H1 (cell line): ENCODE data around the gene KRTAP24-1. TPM values are rescaled to one million over a fixed set of nuclear protein-coding genes. Genes with fewer than 3 reads are reported as not detected.

Experiments
- polyA plus RNA-seq, 7 experiments: library from polyadenylated mRNA; depleted of rRNA in 3 of 7; stranded (reverse) in 5 of 7; unstranded in 2 of 7; fragments of >200 nt in 5 of 7; fragments of 200-250 nt in 2 of 7; gene quantifications; 1 replicate in 5 of 7; 2 replicates in 1 of 7; 4 replicates in 1 of 7; pipeline versions ENCODE4 v1.2.1 to v1.2.3, GENCODE V29; 2011 to 2013; ENCODE audit warnings: missing spikeins in 2 of 7, mixed read lengths in 2 of 7
- total RNA-seq: library from RNA; stranded (reverse); fragmentation: NEBNext Ultra II Directional; extraction: Animal tissue kit (Norgen Biotek cat#: 25700); gene quantifications from 2 replicates; pipeline ENCODE4 v1.2.1, GENCODE V29; 2021

The KRTAP24-1 gene
- total and polyA plus RNA-seq, 2 of the 8 experiments (the other 6 are each of a cell fraction or from before 2014, with no cell fraction given), result not detected

Other genes starting within 250 kb of the KRTAP24-1 start
- not detected in 2 replicates for gene CLDN17, start 116.1 kb downstream of the KRTAP24-1 start, total RNA-seq
- gene CLDN17, start 116.1 kb downstream of the KRTAP24-1 start, polyA plus RNA-seq (2011; rRNA removed), result not detected in 2 replicates
- gene CLDN8, start 66.9 kb downstream of the KRTAP24-1 start, total RNA-seq, result not detected in 2 replicates
- not detected in 2 replicates for gene CLDN8, start 66.9 kb downstream of the KRTAP24-1 start, polyA plus RNA-seq (2011; rRNA removed)
- gene KRTAP25-1, start 6.6 kb upstream of the KRTAP24-1 start, total RNA-seq, result not detected in 2 replicates
- not detected in 2 replicates for gene KRTAP25-1, start 6.6 kb upstream of the KRTAP24-1 start, polyA plus RNA-seq (2011; rRNA removed)
- not detected in 2 replicates for gene KRTAP26-1, start 37.4 kb upstream of the KRTAP24-1 start, total RNA-seq
- gene KRTAP26-1, start 37.4 kb upstream of the KRTAP24-1 start, polyA plus RNA-seq (2011; rRNA removed), result not detected in 2 replicates
- gene KRTAP27-1, start 54.7 kb upstream of the KRTAP24-1 start, total RNA-seq, result not detected in 2 replicates
- not detected in 2 replicates for gene KRTAP27-1, start 54.7 kb upstream of the KRTAP24-1 start, polyA plus RNA-seq (2011; rRNA removed)
- gene KRTAP23-1, start 65.7 kb upstream of the KRTAP24-1 start, total RNA-seq, result not detected in 2 replicates
- gene KRTAP23-1, start 65.7 kb upstream of the KRTAP24-1 start, polyA plus RNA-seq (2011; rRNA removed), result not detected in 2 replicates
- not detected in 2 replicates for gene KRTAP13-2, start 89.3 kb upstream of the KRTAP24-1 start, total RNA-seq
- gene KRTAP13-2, start 89.3 kb upstream of the KRTAP24-1 start, polyA plus RNA-seq (2011; rRNA removed), result not detected in 2 replicates
- gene KRTAP13-1, start 113.1 kb upstream of the KRTAP24-1 start, total RNA-seq, result not detected in 2 replicates
- gene KRTAP13-1, start 113.1 kb upstream of the KRTAP24-1 start, polyA plus RNA-seq (2011; rRNA removed), result not detected in 2 replicates
- not detected in 2 replicates for gene KRTAP13-3, start 143.0 kb upstream of the KRTAP24-1 start, total RNA-seq
- not detected in 2 replicates for gene KRTAP13-3, start 143.0 kb upstream of the KRTAP24-1 start, polyA plus RNA-seq (2011; rRNA removed)
- gene KRTAP13-4, start 147.3 kb upstream of the KRTAP24-1 start, total RNA-seq, result 0.42 TPM in 1 of 2 replicates, not detected in the other
- 0.64 and 1.2 TPM in 2 replicates for gene KRTAP13-4, start 147.3 kb upstream of the KRTAP24-1 start, polyA plus RNA-seq (2011; rRNA removed)
- not detected in 2 replicates for gene KRTAP15-1, start 157.3 kb upstream of the KRTAP24-1 start, total RNA-seq
- not detected in 2 replicates for gene KRTAP15-1, start 157.3 kb upstream of the KRTAP24-1 start, polyA plus RNA-seq (2011; rRNA removed)
- gene KRTAP19-1, start 197.4 kb upstream of the KRTAP24-1 start, total RNA-seq, result not detected in 2 replicates
- gene KRTAP19-1, start 197.4 kb upstream of the KRTAP24-1 start, polyA plus RNA-seq (2011; rRNA removed), result not detected in 2 replicates
- gene KRTAP19-2, start 204.5 kb upstream of the KRTAP24-1 start, total RNA-seq, result not detected in 2 replicates
- not detected in 2 replicates for gene KRTAP19-2, start 204.5 kb upstream of the KRTAP24-1 start, polyA plus RNA-seq (2011; rRNA removed)
- gene KRTAP19-3, start 209.1 kb upstream of the KRTAP24-1 start, total RNA-seq, result not detected in 2 replicates
- not detected in 2 replicates for gene KRTAP19-3, start 209.1 kb upstream of the KRTAP24-1 start, polyA plus RNA-seq (2011; rRNA removed)
- gene KRTAP19-4, start 214.2 kb upstream of the KRTAP24-1 start, total RNA-seq, result not detected in 2 replicates
- not detected in 2 replicates for gene KRTAP19-4, start 214.2 kb upstream of the KRTAP24-1 start, polyA plus RNA-seq (2011; rRNA removed)
- not detected in 2 replicates for gene KRTAP19-5, start 219.2 kb upstream of the KRTAP24-1 start, total RNA-seq
- gene KRTAP19-5, start 219.2 kb upstream of the KRTAP24-1 start, polyA plus RNA-seq (2011; rRNA removed), result not detected in 2 replicates